Spleen (tissue), 11 donors: ENCODE measurements around the gene TMEM208. TPM values are rescaled to one million over a fixed set of nuclear protein-coding genes. Genes with fewer than 3 reads are reported as not detected.
A peak's percentile ranks its signal among the peaks of the same experiment; 100 is the strongest.

Experiments
- DNase-seq: peaks from one replicate; pipeline ENCODE4 v3.0.0-alpha.2; 2020
- H3K27ac ChIP-seq, 8 donors: fragments of 200-600 bp; sonication (generic) in 7 of 8; 1 replicate in 4 of 8; 2 replicates in 4 of 8; pipeline versions ENCODE4 v1.5.0 to v1.8.0; 2016 to 2021; ENCODE audit warnings: inconsistent platforms in 4 of 8, mild to moderate bottlenecking in 4 of 8, moderate library complexity in 1 of 8
- H3K27me3 ChIP-seq, 7 donors: fragments of 200-600 bp; sonication (generic) in 6 of 7; replicated peaks in 1 of 7; 1 replicate in 4 of 7; 2 replicates in 3 of 7; pipeline versions ENCODE4 v1.5.0 to v1.8.0; 2016 to 2021; ENCODE audit warnings: inconsistent platforms in 3 of 7, mild to moderate bottlenecking in 1 of 7
- H3K36me3 ChIP-seq, 6 donors: fragments of 200-600 bp; sonication (generic) in 5 of 6; 1 replicate in 4 of 6; 2 replicates in 2 of 6; pipeline versions ENCODE4 v1.5.0 to v1.8.0; 2016 to 2021; ENCODE audit warnings: inconsistent platforms in 2 of 6
- H3K4me1 ChIP-seq, 6 donors: fragments of 200-600 bp; sonication (generic) in 5 of 6; 1 replicate in 3 of 6; 2 replicates in 3 of 6; pipeline versions ENCODE4 v1.5.0 to v1.8.0; 2016 to 2021; ENCODE audit warnings: inconsistent platforms in 3 of 6
- H3K4me3 ChIP-seq, 8 donors: fragments of 200-600 bp; sonication (generic) in 7 of 8; 1 replicate in 4 of 8; 2 replicates in 4 of 8; pipeline versions ENCODE4 v1.5.0 to v1.8.0; 2016 to 2021; ENCODE audit warnings: inconsistent platforms in 4 of 8, mild to moderate bottlenecking in 4 of 8, moderate library complexity in 2 of 8
- H3K9me3 ChIP-seq, 8 donors: fragments of 200-600 bp; sonication (generic) in 7 of 8; 1 replicate in 4 of 8; 2 replicates in 4 of 8; pipeline versions ENCODE4 v1.5.0 to v1.8.0; 2016 to 2021; ENCODE audit warnings: inconsistent platforms in 4 of 8
- CTCF ChIP-seq, 11 experiments: fragments of 200-600 bp in 7 of 11; fragments of 450-650 bp in 4 of 11; sonication (generic) in 4 of 11; IDR thresholded peaks in 8 of 11; conservative IDR thresholded peaks in 3 of 11; 1 replicate in 7 of 11; 2 replicates in 4 of 11; pipeline versions ENCODE4 v1.4.0 to v1.8.0; 2016 to 2021; ENCODE audit warnings: antibody characterized with exemption in 11 of 11, inconsistent platforms in 4 of 11, mild to moderate bottlenecking in 1 of 11
- POLR2A ChIP-seq, 3 donors: fragments of 450-650 bp; IDR thresholded peaks; one replicate each; pipeline ENCODE4 v1.5.1; 2017; ENCODE audit warnings: antibody characterized with exemption in 3 of 3, mild to moderate bottlenecking in 1 of 3
- POLR2AphosphoS5 ChIP-seq, 3 donors: sonication (generic); formaldehyde crosslinking; IDR thresholded peaks; one replicate each; pipeline ENCODE4 v1.5.1; 2017; ENCODE audit warnings: antibody characterized with exemption in 3 of 3
- WGBS, 5 donors: extraction: QIAGEN DNeasy Blood & Tissue Kit in 3 of 5; methylation state at CpG; one replicate each; pipeline versions ENCODE4 v1.1.5 to v1.1.7; 2013 to 2018; 5-methylcytosine and 5-hydroxymethylcytosine counted together
- intact Hi-C: fragments of 100-400 bp; cut with DNase I; formaldehyde crosslinking; loops from one replicate; pipeline ENCODE4 v1.15.0; 2023; ENCODE audit warnings: low total_unique reads
- polyA plus RNA-seq, 3 donors: library from polyadenylated mRNA; stranded (reverse); fragments of 200-250 nt; gene quantifications; one replicate each; pipeline ENCODE4 v1.2.1, GENCODE V29; 2013
- total RNA-seq, 7 donors: library from RNA; depleted of rRNA in 3 of 7; stranded (reverse); fragments of >200 nt in 3 of 7; fragmentation: NEBNext Ultra II Directional in 4 of 7; extraction: Animal tissue kit (Norgen Biotek cat#: 25700) in 4 of 7; gene quantifications; one replicate each; pipeline versions ENCODE4 v1.1.0 to v1.2.1, GENCODE V29; 2016 to 2021
- donor health status: healthy with polysubstance abuse.
- donor health status: DM: no; HTN: no; CAD: no; lungs with moderate emphysema.
- donor health status: DM: no; HTN: no; CAD: no.
- donor health status: Bipolar disorder and iron deficiency.
- donor health status: healthy.
- donor health status: DM: no; HTN: no; CAD: no.
- donor health status: DM: yes; HTN: yes; CAD: no.

Gene TMEM208
- total and polyA plus RNA-seq, 10 donors: 28.1 to 68.7 (median 35.8) TPM

- intact Hi-C loops: no loop called here
- peak overlapping the region in 6 of 8 donors; percentile 44 to 88 (median 78) for H3K27ac ChIP-seq
- DNase-seq: peak; percentile 58
- H3K36me3 ChIP-seq: peaks cover 0 to 11% (median 0%) of the 10 kb centered on the region in 6 donors
- H3K4me1 ChIP-seq: peaks cover 0 to 38% (median 17%) of the 10 kb centered on the region in 6 donors
- WGBS, 5 donors: 63 to 81% (median 70%) methylated on average over 4 of the region's 4 CpGs
- peaks cover 0 to 4% (median 0%) of the 10 kb centered on the region in 7 donors for H3K27me3 ChIP-seq
- no peak for TF ChIP-seq CTCF (IDR thresholded peaks at IDR 0.05 in 8 of 11, conservative IDR thresholded peaks at IDR 0.05 in 3 of 11)
- no peak for TF ChIP-seq POLR2A (IDR thresholded peaks at IDR 0.05)
- TF ChIP-seq POLR2AphosphoS5 (IDR thresholded peaks at IDR 0.05): no peak
- H3K4me3 ChIP-seq: no peak overlapping the region
- no peaks in the 10 kb centered on the region for H3K9me3 ChIP-seq
Measured at GRCh38 chr16:67257486-67258160, 30.7 kb downstream of the TMEM208 start.

- Histone ChIP-seq H3K4me3 (peak overlapping the region in 1 of 8 donors; percentile 3), H3K36me3 (peaks cover 0 to 11% (median 0%) of the 10 kb centered on the region in 6 donors), H3K27me3 (peaks cover 0 to 7% (median 0%) of the 10 kb centered on the region in 7 donors), H3K9me3 (no peaks in the 10 kb centered on the region), H3K27ac (peak overlapping the region in 7 of 8 donors; percentile 23 to 88 (median 78)), H3K4me1 (peaks cover 0 to 38% (median 17%) of the 10 kb centered on the region in 6 donors)
- TF ChIP-seq POLR2A (IDR thresholded peaks at IDR 0.05) (no peak), POLR2AphosphoS5 (IDR thresholded peaks at IDR 0.05) (peak; percentile 73 to 84 (median 73))
- DNase-seq: peak; percentile 86
- WGBS, 5 donors: 74 to 82% (median 79%) methylated on average over 7 to 11 of the region's 11 CpGs
- intact Hi-C loops: no loop called here
Measured at GRCh38 chr16:67258161-67258835, 31.4 kb downstream of the TMEM208 start.

GRCh38 chr16:67259705-67260104, 32.8 kb downstream of the TMEM208 start:
- Histone ChIP-seq H3K36me3 (peaks cover 0 to 11% (median 0%) of the 10 kb centered on the region in 6 donors), H3K4me3 (no peak overlapping the region), H3K27ac (peak overlapping the region in 5 of 8 donors; percentile 57 to 88 (median 78)), H3K27me3 (peaks cover 0 to 7% (median 0%) of the 10 kb centered on the region in 7 donors), H3K9me3 (no peaks in the 10 kb centered on the region), H3K4me1 (peaks cover 0 to 38% (median 15%) of the 10 kb centered on the region in 6 donors)
- TF ChIP-seq POLR2AphosphoS5 (IDR thresholded peaks at IDR 0.05) (no peak), POLR2A (IDR thresholded peaks at IDR 0.05) (no peak), CTCF (IDR thresholded peaks at IDR 0.05 in 8 of 11, conservative IDR thresholded peaks at IDR 0.05 in 3 of 11) (no peak)
- WGBS, 5 donors: 90 to 97% (median 94%) methylated on average over 12 of the region's 12 CpGs
- DNase-seq: peak; percentile 62
- intact Hi-C loops: loop anchor here (10.0 kb wide), 1 partner anchor 145 kb away; no protein-coding TSS in a partner anchor

- peak in 10 of 11 experiments; percentile 23 to 64 (median 51) for TF ChIP-seq CTCF (IDR thresholded peaks at IDR 0.05 in 8 of 11, conservative IDR thresholded peaks at IDR 0.05 in 3 of 11)
- no peak for TF ChIP-seq POLR2A (IDR thresholded peaks at IDR 0.05)
- no peaks in the 10 kb centered on the region for H3K9me3 ChIP-seq
- 70 to 83% (median 74%) methylated on average over 4 of the region's 4 CpGs for WGBS, 5 donors
Measured at GRCh38 chr16:67260426-67261063, 33.6 kb downstream of the TMEM208 start.

More at GRCh38 chr16:67260426-67261063, 33.6 kb downstream of the TMEM208 start:
- peak; percentile 53 for DNase-seq
- no peak overlapping the region for H3K4me3 ChIP-seq
- peaks cover 0 to 6% (median 0%) of the 10 kb centered on the region in 6 donors for H3K36me3 ChIP-seq
- H3K4me1 ChIP-seq: peaks cover 0 to 36% (median 11%) of the 10 kb centered on the region in 6 donors
- peak overlapping the region in 1 of 8 donors; percentile 4 for H3K27ac ChIP-seq
- intact Hi-C loops: loop anchor here (10.0 kb wide), 1 partner anchor 144 kb away; no protein-coding TSS in a partner anchor
- H3K27me3 ChIP-seq: peaks cover 0 to 7% (median 0%) of the 10 kb centered on the region in 7 donors
